IMR-90 (cell line): Measurements from ENCODE around the gene CD38.

Experiments used
- BHLHE40 ChIP-seq: fragments of 150-350 bp; IDR thresholded peaks from 2 replicates; pipeline ENCODE4 v1.6.1; 2016; ENCODE audit warnings: mild to moderate bottlenecking, low read depth, low read length
- CEBPB ChIP-seq: IDR thresholded peaks from 2 replicates; pipeline ENCODE4 v1.6.1; 2012; ENCODE audit warnings: low read depth, low read length, improper control_type of control experiment
- ELK1 ChIP-seq: fragments of 150-350 bp; IDR thresholded peaks from 2 replicates; pipeline ENCODE4 v1.6.1; 2016; ENCODE audit warnings: low read depth, mild to moderate bottlenecking, low read length, moderate library complexity, borderline replicate concordance
- FOS ChIP-seq: fragments of 150-350 bp; IDR thresholded peaks from 2 replicates; pipeline ENCODE4 v1.6.1; 2016; ENCODE audit warnings: low read depth, low read length
- NFE2L2 ChIP-seq: fragments of 150-350 bp; IDR thresholded peaks from 2 replicates; pipeline ENCODE4 v1.6.1; 2016; ENCODE audit warnings: low read depth, mild to moderate bottlenecking, low read length
- POLR2A ChIP-seq: IDR thresholded peaks from 2 replicates; pipeline ENCODE4 v1.6.1; 2012; ENCODE audit warnings: mild to moderate bottlenecking, low read depth, low read length
- RAD21 ChIP-seq: IDR thresholded peaks from 2 replicates; pipeline ENCODE4 v1.6.1; 2012; ENCODE audit warnings: low read length, improper control_type of control experiment
- RFX5 ChIP-seq: IDR thresholded peaks from 2 replicates; pipeline ENCODE4 v1.8.0; 2012; ENCODE audit warnings: low read depth, mild to moderate bottlenecking, low read length, moderate library complexity
- SMC3 ChIP-seq: fragments of 150-350 bp; IDR thresholded peaks from 2 replicates; pipeline ENCODE4 v1.6.1; 2016; ENCODE audit warnings: low read depth, mild to moderate bottlenecking, antibody characterized with exemption, low read length, moderate library complexity
- TF ChIP-seq, protein P1 (sequence below): conservative IDR thresholded peaks from 2 replicates; pipeline ENCODE4 v1.5.1; 2012; ENCODE audit warnings: mild to moderate bottlenecking, low read depth, low read length, improper control_type of control experiment

DNA sequence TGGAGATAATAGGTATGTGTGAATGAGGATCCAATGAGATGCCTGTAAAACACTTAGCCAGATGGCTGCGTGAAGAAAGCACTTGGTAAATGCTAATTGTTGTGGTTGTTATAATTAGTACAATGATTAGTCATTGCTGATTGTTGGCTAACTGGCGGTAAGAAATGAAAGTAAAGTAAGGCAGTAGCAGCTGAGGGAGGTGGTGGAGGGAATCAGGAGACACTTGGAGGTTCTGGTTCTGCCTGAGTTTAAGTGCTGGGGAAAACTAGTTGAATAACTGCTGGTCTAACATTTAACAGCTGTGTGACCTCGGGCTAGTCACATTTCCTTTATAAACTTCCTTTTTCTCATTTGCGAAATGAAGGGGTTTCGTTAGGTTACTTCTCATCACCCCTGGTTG lies 30.9 kb downstream of the CD38 start:
- no peak for TF ChIP-seq POLR2A
- TF ChIP-seq, protein P1, sequence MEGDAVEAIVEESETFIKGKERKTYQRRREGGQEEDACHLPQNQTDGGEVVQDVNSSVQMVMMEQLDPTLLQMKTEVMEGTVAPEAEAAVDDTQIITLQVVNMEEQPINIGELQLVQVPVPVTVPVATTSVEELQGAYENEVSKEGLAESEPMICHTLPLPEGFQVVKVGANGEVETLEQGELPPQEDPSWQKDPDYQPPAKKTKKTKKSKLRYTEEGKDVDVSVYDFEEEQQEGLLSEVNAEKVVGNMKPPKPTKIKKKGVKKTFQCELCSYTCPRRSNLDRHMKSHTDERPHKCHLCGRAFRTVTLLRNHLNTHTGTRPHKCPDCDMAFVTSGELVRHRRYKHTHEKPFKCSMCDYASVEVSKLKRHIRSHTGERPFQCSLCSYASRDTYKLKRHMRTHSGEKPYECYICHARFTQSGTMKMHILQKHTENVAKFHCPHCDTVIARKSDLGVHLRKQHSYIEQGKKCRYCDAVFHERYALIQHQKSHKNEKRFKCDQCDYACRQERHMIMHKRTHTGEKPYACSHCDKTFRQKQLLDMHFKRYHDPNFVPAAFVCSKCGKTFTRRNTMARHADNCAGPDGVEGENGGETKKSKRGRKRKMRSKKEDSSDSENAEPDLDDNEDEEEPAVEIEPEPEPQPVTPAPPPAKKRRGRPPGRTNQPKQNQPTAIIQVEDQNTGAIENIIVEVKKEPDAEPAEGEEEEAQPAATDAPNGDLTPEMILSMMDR: no peak
- TF ChIP-seq FOS: no peak
- no peak for TF ChIP-seq SMC3
- TF ChIP-seq ELK1: no peak
- no peak for TF ChIP-seq CEBPB
- no peak for TF ChIP-seq BHLHE40
- TF ChIP-seq RFX5: no peak
- TF ChIP-seq NFE2L2: no peak
- TF ChIP-seq RAD21: no peak
